GM18909 (cell line): ENCODE measurements around the gene CHD6.

Experiments
- ATAC-seq: cut with Tn5 transposase; IDR thresholded peaks from one replicate; pipeline ENCODE4 v1.9.1; 2021; ENCODE audit warnings: mild to moderate bottlenecking; ENCODE audit not compliant: unreplicated experiment, poor library complexity

Gene CHD6

GRCh38 chr20:41433203-41433602 is 185.0 kb downstream of the CHD6 start:
- no peak for ATAC-seq

- ATAC-seq = no peak
Observed at GRCh38 chr20:41432746-41433145, 185.4 kb downstream of the CHD6 start.

DNA sequence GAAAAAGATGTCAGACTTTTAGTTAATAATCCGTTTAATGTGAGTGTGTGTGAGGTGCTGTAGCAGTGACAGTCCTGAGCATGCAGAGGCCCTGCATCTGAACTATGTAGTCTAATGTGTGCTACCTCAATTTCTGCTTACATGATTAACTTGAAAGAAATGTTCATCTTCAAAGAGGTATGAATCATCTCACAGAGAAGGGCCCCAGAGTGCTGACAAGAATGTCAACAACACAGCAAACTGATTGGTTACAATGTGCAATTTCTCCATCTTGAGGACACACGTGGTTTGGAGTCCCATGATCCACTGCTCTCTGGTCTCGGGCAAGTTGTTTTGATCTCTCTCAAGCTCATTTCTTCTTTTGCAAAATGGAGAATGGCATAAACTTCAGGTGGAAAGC is 189.9 kb downstream of the CHD6 start:
- no peak for ATAC-seq

DNA sequence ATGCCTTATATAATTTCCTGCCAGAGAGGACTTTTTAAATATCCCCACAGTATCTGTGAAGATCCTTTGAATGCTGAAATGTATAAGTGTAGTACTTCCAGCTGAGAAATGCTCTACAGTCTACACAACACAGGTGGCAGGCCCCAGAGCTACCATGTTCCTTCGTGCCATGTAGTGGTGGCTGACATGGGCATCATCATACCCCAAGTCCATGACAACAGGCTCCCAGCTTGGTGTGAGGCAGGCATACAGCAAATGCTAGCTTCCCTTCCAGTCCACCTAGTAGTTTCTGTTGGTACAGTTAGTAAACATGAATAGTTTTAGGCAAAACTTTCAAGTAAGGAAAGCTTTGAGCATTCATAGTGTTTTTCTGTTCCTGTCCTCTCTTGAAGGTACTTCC is 190.3 kb downstream of the CHD6 start:
- no peak for ATAC-seq

- no peak for ATAC-seq
Observed at GRCh38 chr20:41426976-41427375, 191.2 kb downstream of the CHD6 start.

DNA sequence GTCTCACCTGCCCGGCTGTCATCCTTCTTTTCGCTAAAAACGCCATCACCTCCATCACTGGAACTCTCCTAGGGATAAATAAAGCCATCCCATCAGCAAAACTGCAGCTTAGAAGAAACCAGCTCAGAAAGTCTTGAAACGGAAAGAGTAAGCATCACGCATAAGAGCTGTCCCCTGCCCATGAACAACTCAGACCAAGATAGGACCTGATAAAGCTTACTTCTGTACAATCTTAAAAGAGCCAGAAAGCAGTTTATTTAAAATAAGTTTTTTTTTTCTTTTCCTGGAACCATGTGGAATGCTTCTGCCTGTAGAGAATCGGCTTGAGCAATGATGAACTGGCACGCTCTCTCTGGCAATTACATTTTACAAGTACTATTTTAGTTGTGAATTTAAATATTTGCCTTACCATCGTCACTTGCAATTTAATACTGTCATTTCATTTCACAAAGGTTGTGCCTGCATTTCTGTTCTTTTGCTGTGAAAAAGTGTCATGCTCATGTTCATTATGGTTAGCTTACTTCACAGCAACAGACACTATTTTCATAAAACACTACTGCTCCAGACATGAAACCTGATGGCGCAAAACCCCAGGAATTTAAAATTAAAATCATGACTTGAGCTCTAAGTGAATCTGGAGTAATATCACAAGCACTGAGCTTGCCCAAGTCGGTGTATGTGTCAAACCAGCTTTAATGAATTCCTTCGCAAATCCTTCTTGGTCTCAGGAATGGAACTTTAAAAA is 191.9 kb downstream of the CHD6 start:
- ATAC-seq = no peak

DNA sequence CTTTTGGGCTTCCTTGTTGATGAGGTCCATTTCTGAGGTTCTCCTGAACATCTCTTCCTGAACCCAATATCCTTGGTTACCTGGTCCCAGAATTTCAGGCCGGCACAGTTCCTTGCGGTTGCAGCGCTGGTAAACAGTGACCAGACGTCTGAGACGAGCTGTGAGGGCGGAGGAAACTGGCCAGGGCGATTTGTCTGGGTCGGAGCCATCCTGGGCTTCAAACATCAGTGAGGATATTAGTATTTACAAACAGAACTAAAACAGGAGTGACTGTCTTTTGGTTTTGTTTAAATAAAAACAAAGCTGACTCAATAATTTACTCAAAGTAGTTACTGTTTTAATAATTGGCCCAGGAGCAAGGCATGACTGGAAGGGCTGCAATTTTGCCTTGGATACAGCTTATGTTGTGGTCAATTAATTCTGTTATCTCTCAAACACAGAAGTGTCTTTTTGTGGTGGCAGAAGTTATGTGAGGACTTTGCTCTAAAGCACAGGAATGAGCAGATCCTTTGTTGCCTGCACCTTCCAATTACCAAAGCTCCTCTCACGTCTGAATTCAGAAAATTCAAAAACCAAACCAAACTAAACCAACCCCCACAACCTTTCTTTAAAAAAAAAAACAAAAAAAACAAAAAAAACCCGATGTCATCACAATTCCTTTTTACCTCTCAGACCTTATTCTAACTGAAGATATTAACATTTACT is 192.8 kb downstream of the CHD6 start:
- no peak for ATAC-seq

- no peak for ATAC-seq
Observed at GRCh38 chr20:41424546-41424945, 193.6 kb downstream of the CHD6 start.

GRCh38 chr20:41424011-41424410 is 194.2 kb downstream of the CHD6 start:
- ATAC-seq = no peak

GRCh38 chr20:41422953-41423352 is 195.2 kb downstream of the CHD6 start:
- no peak for ATAC-seq

- no peak for ATAC-seq
Observed at GRCh38 chr20:41418739-41419293, 199.4 kb downstream of the CHD6 start.

DNA sequence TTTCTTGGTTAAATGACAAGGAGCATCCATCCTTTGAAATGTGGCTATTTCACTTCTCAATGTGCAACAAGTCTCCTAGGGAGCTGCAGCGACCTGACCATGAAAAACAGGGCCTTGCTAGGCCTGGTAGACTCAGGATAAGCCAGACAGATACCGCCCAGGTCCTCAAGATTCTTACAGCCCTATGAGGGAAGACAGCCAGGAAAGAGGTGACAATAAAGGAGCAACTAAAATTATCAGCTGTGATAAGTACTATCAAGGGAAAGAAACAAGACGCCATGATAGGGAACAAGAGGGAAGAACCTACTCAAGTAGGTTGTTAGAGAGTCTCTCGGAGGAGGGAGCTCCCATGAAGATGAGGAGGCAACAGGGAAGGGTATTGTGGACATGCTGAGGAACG is 200.1 kb downstream of the CHD6 start:
- no peak for ATAC-seq

DNA sequence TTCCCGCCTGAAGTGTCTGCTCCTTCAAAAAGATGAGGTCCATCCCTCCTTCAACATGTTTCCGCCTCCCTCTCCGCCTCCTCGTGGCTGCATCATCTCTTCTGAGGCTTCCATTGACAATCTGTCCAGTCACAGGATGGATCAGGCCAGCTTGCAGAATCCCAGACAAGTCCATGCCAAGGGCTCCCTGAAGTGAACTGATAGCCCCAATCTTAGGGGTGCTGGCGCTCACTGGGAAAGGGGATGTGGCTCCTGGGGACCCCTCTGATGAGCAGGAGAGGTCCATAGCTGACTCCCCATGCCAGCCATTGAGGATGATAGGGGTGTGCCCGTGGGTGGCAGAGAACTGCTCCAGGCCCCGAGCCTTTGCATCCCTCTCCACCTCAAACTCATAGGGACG is 203.0 kb downstream of the CHD6 start:
- no peak for ATAC-seq

GRCh38 chr20:41413169-41413568 is 205.0 kb downstream of the CHD6 start:
- no peak for ATAC-seq

DNA sequence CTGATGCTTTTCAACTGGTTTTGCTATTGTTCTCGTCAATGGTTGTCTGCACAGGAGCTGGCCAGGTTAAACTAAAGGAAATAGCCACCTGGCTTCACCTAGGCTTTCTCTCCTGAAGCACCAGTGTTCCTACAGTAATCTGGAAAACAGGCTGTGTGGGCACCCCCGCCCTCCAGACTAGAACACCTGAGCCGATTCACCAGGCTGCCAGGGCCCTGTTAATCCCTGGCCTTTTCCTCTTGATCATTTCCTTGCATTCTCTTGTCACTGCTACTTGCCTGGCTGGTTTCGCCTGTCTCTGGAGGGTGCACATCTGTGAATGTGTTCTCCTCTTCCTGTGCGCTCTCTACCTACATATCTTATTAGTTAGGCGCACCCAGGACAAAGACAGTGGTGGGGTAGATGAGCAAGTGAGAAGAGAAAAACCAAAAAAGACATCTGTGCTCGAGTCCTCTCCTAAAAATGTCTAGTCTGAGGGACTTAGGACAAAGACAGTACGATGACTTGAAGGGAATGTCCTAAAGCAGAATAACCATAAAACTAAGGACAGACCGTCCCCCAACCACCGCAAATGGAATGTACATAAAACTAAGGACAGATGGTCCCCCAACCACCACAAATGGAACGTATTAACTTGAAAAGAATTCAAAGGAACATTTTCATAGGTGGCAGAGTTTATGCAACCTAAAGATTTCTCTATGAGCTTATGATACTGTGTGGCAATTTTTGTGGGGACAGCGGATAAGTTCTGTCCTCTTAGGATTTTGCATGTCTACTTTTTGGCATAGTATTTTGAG is 205.7 kb downstream of the CHD6 start:
- no peak for ATAC-seq

- ATAC-seq = no peak
Observed at GRCh38 chr20:41411391-41411847, 206.8 kb downstream of the CHD6 start.

GRCh38 chr20:41408986-41409385 is 209.2 kb downstream of the CHD6 start:
- peak; percentile 6 for ATAC-seq

GRCh38 chr20:41408156-41408794 is 209.9 kb downstream of the CHD6 start:
- ATAC-seq = peak; percentile 91

GRCh38 chr20:41407607-41408006 is 210.6 kb downstream of the CHD6 start:
- no peak for ATAC-seq

- no peak for ATAC-seq
Observed at GRCh38 chr20:41406896-41407444, 211.2 kb downstream of the CHD6 start.
